Muscle layer of duodenum (tissue), 2 donors: ENCODE measurements around the gene CYTH4.
"Not testable (repeated sequence)": the region's sequence is repeated elsewhere in the genome, so short reads cannot be mapped to it uniquely, and the experiment has no call there.

ENCODE experiments used
- H3K27ac ChIP-seq: one replicate; pipeline ENCODE4 v1.7.0; 2013; ENCODE audit warnings: mild to moderate bottlenecking, low read length
- H3K27me3 ChIP-seq: one replicate; pipeline ENCODE4 v1.7.0; 2013; ENCODE audit warnings: low read depth, mild to moderate bottlenecking, control low read depth, low read length
- H3K36me3 ChIP-seq, 2 donors: one replicate each; pipeline ENCODE4 v1.7.0; 2013; ENCODE audit warnings: low read length in 2 of 2, control low read depth in 1 of 2, mild to moderate bottlenecking in 1 of 2; ENCODE audit not compliant: insufficient read depth in 2 of 2, control insufficient read depth in 1 of 2
- H3K4me1 ChIP-seq, 2 donors: one replicate each; pipeline ENCODE4 v1.7.0; 2013; ENCODE audit warnings: low read length in 2 of 2, mild to moderate bottlenecking in 2 of 2, control low read depth in 1 of 2, moderate library complexity in 1 of 2; ENCODE audit not compliant: insufficient read depth in 2 of 2, control insufficient read depth in 1 of 2
- H3K4me3 ChIP-seq, 2 donors: one replicate each; pipeline ENCODE4 v1.7.0; 2013; ENCODE audit warnings: low read length in 2 of 2, low read depth in 1 of 2, mild to moderate bottlenecking in 1 of 2
- H3K9me3 ChIP-seq, 2 donors: one replicate each; pipeline ENCODE4 v1.7.0; 2013; ENCODE audit warnings: low read length in 2 of 2, control low read depth in 1 of 2, mild to moderate bottlenecking in 1 of 2; ENCODE audit not compliant: control insufficient read depth in 1 of 2
- donor health status: healthy.

Gene CYTH4

DNA sequence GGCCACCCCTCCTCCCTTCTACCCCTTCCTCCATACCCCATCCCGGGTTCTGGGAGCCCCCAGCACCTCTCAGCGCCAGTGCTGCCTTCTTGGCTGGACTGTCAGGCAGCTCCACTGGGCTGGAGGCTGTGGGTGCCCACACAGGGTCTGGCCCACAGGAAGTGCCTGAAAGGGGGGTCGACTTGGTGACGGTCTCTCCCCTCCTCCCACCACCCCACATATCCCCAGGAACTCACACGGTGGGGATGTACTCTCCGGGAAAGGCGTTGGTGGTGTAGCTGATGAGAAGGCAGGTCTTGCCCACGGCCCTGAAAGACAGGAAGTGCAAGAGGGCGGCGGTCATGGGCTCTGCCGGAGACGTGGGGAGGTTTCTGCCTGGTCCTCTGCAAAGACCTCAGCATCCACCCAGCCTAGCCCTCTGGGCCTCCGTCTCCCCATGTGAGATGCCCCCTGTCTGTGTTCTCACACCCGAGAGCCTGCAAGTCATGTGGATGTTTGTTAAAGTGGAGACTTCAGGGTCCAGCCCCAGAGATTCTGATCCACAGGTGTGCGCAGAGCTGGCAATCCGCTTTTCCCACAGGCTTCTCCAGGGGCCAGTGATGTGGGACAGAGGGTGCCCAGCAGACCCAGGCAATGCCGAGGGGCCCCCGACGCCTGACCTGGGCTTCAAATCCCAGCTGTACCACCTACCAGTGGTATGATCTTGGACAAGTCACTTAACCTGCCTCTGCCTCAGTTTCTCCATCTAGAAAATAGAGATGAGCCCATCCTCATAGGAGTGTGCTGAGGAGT is 40.8 kb upstream of the CYTH4 start:
- Histone ChIP-seq H3K36me3 (no peaks in the 10 kb centered on the region), H3K27me3 (no peaks in the 10 kb centered on the region), H3K4me3 (no peak overlapping the region), H3K9me3 (no peaks in the 10 kb centered on the region), H3K4me1 (peaks cover 3 to 14% of the 10 kb centered on the region in 2 donors), H3K27ac (peak overlapping the region; percentile 23)

DNA sequence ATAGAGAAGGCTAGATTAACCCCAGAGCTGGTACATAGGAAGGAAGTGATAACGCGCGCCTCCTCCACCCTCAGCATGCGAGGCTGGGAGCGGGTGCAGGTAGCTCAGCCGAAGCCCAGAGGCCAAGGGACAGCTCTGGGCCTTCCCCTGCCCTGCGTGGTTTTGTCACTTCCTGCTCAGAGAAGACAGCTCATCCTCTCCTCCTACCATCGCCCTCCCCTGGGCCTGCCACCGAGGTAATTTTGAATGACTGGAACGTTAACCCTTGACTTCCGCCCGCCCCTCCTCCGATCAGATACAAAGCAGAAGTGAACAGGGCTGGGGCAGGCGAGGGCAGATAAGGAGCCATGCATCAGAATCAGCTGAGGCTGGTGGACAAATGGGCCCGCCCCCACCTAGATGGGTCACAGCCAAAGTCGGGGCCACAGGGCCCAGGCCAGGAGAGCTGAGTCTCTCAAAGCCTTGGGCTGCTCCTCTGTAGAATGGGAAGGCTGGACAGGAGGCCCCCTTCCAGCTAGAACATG is 39.9 kb upstream of the CYTH4 start:
- Histone ChIP-seq H3K27ac (peak overlapping the region; percentile 45), H3K4me3 (peak overlapping the region in 1 of 2 donors; percentile 59), H3K27me3 (no peaks in the 10 kb centered on the region), H3K36me3 (no peaks in the 10 kb centered on the region), H3K4me1 (peaks cover 3 to 14% of the 10 kb centered on the region in 2 donors), H3K9me3 (no peaks in the 10 kb centered on the region)

DNA sequence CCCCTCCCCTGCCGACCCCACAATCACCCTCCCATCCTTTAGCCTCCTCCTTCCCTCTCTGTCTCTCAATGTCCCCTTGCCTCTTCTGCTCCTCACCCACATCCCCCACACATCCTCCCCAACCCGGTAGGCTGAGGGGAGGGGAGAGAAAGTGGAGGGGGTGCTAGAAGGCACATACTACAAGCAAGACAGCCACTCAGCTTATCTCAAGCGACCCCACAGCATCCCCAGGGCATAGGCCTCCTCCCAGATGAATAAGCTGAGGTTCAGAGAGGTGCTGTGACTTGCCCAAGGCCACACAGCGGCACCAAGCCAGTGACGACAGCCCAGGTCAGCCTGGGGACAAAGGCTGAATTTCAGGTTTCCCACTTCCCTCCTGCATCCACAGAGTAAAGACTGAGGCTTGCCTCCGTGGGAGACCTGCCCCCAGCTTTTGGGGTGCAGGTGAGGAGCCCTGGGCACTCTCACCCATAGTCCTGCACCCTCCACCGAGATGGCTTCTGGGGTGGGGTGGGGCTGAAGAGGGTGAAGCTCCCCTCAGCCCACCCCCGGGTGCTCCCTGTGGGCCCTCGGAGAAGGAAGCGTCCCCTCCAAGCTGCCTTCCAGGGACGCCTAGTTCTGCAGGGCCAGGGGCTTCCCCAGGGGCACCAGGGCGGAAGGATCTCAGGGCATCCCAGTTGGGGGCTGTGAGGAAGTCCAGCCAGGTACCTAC is 38.8 kb upstream of the CYTH4 start:
- peaks cover 3 to 14% of the 10 kb centered on the region in 2 donors for H3K4me1 ChIP-seq
- no peaks in the 10 kb centered on the region for H3K9me3 ChIP-seq
- H3K4me3 ChIP-seq = peak overlapping the region; percentile 53 to 59
- H3K36me3 ChIP-seq = no peaks in the 10 kb centered on the region
- H3K27me3 ChIP-seq = no peaks in the 10 kb centered on the region
- H3K27ac ChIP-seq = peak overlapping the region; percentile 45

DNA sequence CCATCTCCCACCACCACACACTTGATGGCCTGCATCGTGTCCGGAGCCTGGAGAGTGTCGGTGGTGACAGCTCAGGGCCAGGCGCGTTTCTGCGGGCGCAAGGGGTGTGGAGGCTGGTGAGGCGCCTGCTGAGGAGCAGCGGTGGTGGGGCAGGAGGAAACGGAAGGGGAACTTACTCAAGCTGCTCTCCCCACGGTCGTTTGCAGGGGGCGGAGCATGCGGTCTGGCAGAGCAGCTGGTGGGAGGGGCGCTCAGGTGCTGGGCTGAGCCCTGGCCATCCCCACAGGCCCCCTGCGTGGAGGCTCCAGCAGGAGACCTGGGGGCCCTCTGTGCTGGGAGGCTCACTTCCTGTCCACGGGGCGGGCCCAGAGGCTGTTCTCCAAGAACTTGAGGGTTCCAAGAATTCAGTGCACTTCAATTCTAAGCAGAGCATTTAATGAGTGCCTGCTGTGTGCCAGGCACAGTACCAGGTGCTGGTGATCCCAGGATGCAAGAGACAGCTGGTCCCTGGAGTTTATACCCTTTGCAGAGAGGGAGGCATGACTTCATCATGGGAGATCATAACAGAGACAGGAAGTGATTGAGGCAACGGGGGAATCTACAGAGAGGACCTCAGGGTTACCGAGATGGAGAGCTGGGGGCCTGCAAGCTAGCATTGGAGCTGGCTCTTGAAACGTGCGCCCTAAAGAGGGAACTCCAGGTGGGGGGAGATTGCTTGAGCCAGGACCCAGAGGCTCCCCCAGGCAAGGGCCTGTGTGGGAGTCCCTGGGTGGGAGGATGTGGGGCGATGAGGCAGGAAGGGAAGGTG is 38.0 kb upstream of the CYTH4 start, which contains the start of gene RAC2:
RAC2 (minus strand) TSS at position 156 of the 808 bp plus-strand sequence; CDS start at position 35, 121 bp downstream.
- no peaks in the 10 kb centered on the region for H3K36me3 ChIP-seq
- H3K27me3 ChIP-seq = no peaks in the 10 kb centered on the region
- no peaks in the 10 kb centered on the region for H3K9me3 ChIP-seq
- H3K4me1 ChIP-seq = peaks cover 3 to 14% of the 10 kb centered on the region in 2 donors
- H3K27ac ChIP-seq = peak within 1 kb of the TSS; percentile 45
- peak within 1 kb of the TSS; percentile 53 to 59 for H3K4me3 ChIP-seq

DNA sequence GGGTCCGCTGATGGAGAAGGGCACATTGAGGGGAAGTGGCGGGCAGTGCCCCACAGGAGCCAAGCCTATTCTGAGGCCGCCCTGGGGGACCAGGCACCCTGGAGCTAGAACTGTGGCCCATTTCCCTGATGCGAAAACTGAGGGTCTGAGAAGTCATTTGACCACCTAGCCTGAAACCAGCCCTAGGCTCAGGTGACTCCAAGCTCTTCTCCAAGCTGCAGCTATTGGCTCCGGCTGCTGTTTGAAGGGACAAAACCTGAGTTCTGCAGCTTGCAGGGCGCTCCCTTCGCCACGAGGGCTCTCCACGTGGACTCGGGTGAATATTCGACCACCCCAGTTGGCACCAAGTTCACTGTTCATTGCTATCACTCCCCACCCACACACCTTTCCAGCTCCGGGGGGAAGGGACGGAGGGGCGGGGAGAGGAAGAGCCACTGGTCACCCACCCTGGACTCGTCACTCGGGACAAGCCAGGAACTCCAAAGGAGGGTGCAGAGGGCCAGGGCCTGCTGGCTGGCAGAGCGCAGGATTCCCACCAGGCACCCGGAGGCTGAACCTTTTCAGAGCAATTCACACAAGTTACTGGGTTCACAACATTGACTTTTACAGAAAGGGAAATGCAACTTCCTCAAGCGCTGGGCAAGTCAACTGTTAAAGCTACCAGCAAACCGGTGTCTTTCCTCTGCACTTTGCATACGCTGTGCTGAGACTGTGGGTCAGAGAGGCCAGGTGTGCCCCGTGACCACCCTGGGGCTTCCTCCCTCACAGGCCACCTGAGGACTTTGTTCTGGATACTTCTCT is 37.2 kb upstream of the CYTH4 start:
- Histone ChIP-seq H3K4me3 (no peak overlapping the region), H3K4me1 (peaks cover 3 to 14% of the 10 kb centered on the region in 2 donors), H3K36me3 (no peaks in the 10 kb centered on the region), H3K27me3 (no peaks in the 10 kb centered on the region), H3K9me3 (no peaks in the 10 kb centered on the region), H3K27ac (no peak overlapping the region)

DNA sequence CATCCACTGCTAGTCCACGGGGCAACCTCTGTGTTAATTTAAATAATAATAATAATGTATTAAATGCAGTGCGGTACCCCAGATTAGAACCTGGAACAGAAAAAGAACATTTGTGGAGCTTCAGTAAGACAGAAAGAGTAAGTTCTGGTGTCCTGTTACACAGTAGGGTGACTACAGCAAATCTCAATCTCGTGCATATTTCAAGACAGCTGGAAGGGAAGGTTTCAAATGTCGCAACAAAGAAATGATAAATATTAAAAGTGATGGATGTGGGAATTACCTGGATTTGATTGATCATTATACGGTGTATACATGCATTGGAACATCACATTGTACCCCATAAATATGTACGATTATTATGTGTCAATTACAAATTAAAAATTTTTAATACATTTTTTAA is 36.6 kb upstream of the CYTH4 start:
- Histone ChIP-seq H3K4me3 (no peak overlapping the region), H3K36me3 (no peaks in the 10 kb centered on the region), H3K9me3 (no peaks in the 10 kb centered on the region), H3K27me3 (no peaks in the 10 kb centered on the region), H3K4me1 (peaks cover 3 to 10% of the 10 kb centered on the region in 2 donors), H3K27ac (no peak overlapping the region)

DNA sequence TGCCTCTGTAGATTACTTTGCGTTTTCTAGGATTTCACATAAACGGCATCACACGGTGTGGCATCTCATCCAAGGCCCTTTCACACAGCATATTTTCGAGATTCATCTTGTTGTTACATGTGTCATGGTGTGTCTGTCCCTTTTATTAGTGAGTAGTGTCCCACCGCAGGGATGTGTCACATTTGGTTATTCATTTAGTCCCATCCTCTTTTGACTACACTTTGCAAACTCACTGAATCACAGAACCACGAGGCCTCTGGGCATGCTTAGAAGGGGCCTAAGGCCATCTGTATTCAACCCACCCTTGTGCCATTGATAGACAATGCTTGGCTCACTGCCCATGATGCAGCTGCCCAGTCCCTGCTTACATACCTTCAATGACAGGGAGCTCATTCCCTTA is 34.1 kb upstream of the CYTH4 start:
- H3K4me3 ChIP-seq = no peak overlapping the region
- H3K27me3 ChIP-seq = no peaks in the 10 kb centered on the region
- H3K4me1 ChIP-seq = peaks cover 0 to 10% of the 10 kb centered on the region in 2 donors
- H3K36me3 ChIP-seq = no peaks in the 10 kb centered on the region
- H3K9me3 ChIP-seq = no peaks in the 10 kb centered on the region
- H3K27ac ChIP-seq = no peak overlapping the region

DNA sequence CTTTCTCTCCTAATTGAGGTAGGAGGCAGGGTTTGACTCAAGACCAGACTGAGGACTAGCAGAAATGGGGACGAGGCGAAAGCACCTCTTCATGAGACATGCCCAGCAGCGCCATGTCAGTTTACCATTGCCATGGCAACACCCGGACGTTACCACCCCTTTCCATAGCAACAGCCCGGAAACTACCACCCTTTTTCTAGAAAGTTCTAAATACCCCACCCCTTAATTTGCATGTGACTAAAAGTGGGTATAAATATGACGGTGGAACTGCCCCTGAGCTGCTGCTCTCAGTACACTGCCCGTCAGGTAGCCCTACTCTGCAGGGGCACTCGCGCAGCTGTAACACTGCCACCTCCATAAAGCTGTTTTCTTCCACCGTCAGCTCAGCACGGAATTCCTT is 32.3 kb upstream of the CYTH4 start:
- Histone ChIP-seq H3K27ac (no peak overlapping the region), H3K4me3 (no peak overlapping the region), H3K36me3 (no peaks in the 10 kb centered on the region), H3K27me3 (no peaks in the 10 kb centered on the region), H3K4me1 (no peaks in the 10 kb centered on the region), H3K9me3 (no peaks in the 10 kb centered on the region)

DNA sequence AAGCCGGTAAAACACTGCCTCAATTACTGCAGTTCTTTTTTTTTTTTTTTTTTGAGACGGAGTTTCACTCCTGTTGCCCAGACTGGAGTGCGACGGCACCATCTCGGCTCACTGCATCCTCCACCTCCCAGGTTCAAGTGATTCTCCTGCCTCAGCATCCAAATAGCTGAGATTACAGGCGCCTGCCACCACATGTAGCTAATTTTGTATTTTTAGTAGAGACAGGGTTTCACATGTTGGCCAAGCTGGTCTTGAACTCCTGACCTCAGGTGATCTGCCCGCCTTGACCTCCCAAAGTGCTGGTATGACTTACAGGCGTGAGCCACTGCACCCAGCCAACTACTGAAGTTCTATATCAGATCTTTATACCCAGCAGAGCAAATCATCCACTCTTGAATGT is 30.5 kb upstream of the CYTH4 start:
- not testable (repeated sequence) for H3K27ac ChIP-seq, H3K4me1 ChIP-seq, H3K9me3 ChIP-seq, H3K36me3 ChIP-seq, H3K27me3 ChIP-seq, H3K4me3 ChIP-seq

DNA sequence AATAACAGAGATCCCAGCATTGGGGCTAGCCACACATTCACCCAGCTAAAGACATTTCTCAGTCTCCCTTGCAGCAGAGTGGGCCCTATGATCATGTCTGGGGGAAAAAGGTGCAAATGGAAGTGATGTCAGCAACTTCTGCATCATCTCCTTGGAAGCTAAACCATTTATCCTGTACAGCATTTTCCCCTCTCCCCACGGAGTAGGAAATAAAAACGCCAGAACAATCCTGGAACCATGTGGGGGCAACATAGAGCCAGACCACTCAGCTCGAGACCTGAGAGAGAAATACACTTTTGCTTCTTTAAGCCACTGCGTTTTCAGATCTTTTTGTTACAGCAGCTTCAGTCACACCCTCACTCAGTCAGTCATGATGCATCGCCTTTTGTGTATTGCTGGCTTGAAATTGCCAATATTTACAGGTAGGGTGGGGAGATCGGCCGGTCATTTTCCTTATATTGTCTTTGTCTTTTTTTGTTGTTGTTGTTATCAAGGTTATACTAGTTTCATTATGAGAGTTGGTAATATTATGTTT is 29.1 kb upstream of the CYTH4 start:
- H3K27me3 ChIP-seq = no peaks in the 10 kb centered on the region
- H3K4me3 ChIP-seq = no peak overlapping the region
- no peaks in the 10 kb centered on the region for H3K9me3 ChIP-seq
- no peaks in the 10 kb centered on the region for H3K36me3 ChIP-seq
- H3K4me1 ChIP-seq = no peaks in the 10 kb centered on the region
- H3K27ac ChIP-seq = no peak overlapping the region
